ENCODE measurements around the gene RNF213. TPM values are rescaled to one million over a fixed set of nuclear protein-coding genes. Genes with fewer than 3 reads are reported as not detected.

RNF213 gene
- total RNA-seq, 4 donors from 2014 or later = 90.5 to 186 (median 142) TPM

DNA sequence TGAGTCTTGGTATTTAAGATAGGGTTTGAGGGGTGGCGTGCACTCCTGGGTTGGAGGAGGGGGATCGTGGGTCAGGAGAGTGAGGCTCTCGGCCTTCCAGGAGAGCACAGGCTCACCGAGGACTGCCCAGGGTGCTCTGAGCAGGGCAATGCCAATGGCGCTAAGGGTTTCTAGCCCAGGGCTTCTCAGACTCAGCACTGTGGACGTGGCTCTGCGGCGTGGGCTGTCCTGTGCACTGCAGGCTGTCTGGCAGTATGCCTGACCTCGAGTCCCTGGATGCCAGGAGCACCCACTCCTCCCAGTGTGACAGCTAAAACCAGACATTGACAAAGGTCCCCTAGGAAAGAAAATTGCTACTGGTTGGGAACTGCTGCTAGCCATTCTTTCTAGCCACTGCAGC lies 117.1 kb downstream of the RNF213 start:
- no peak for DNase-seq
- H3K4me1 ChIP-seq = no peaks in the 10 kb centered on the region
- H3K4me3 ChIP-seq = no peak overlapping the region
- no peak for TF ChIP-seq POLR2A (IDR thresholded peaks at IDR 0.05)
- TF ChIP-seq, protein P1, sequence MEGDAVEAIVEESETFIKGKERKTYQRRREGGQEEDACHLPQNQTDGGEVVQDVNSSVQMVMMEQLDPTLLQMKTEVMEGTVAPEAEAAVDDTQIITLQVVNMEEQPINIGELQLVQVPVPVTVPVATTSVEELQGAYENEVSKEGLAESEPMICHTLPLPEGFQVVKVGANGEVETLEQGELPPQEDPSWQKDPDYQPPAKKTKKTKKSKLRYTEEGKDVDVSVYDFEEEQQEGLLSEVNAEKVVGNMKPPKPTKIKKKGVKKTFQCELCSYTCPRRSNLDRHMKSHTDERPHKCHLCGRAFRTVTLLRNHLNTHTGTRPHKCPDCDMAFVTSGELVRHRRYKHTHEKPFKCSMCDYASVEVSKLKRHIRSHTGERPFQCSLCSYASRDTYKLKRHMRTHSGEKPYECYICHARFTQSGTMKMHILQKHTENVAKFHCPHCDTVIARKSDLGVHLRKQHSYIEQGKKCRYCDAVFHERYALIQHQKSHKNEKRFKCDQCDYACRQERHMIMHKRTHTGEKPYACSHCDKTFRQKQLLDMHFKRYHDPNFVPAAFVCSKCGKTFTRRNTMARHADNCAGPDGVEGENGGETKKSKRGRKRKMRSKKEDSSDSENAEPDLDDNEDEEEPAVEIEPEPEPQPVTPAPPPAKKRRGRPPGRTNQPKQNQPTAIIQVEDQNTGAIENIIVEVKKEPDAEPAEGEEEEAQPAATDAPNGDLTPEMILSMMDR (IDR thresholded peaks at IDR 0.05) = no peak
- H3K9me3 ChIP-seq = no peaks in the 10 kb centered on the region
- no peaks in the 10 kb centered on the region for H3K27me3 ChIP-seq
- no peaks in the 10 kb centered on the region for H3K36me3 ChIP-seq
- H3K27ac ChIP-seq = no peak overlapping the region
- intact Hi-C loops (cut with DNase I; ENCODE audit: low total_unique reads) = no loop called here

DNA sequence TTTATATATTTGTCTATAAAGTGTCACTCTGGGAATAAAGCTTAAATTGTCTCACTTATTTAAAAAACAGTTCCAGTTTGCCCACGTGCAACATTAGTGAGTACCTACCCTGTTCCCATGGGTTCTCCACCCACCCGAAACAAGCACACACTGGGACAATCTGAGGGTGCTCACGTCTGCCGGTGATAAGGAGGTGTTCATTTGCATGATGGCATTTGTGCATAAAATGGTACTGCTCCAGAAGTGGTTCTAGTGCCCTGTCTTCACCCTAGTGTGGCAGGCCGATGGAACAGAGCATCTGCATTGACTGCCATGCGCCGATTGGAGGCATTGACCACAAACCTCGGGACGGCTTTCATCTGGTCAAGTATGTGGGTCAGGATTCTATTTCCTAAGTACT lies 118.7 kb downstream of the RNF213 start:
- intact Hi-C loops (cut with DNase I; ENCODE audit: low total_unique reads) = no loop called here
- H3K4me3 ChIP-seq = no peak overlapping the region
- H3K27ac ChIP-seq = no peak overlapping the region
- no peak for DNase-seq
- no peaks in the 10 kb centered on the region for H3K9me3 ChIP-seq
- H3K4me1 ChIP-seq = no peaks in the 10 kb centered on the region
- H3K36me3 ChIP-seq = no peaks in the 10 kb centered on the region
- no peaks in the 10 kb centered on the region for H3K27me3 ChIP-seq
- TF ChIP-seq, protein P1 (IDR thresholded peaks at IDR 0.05) = no peak
- no peak for TF ChIP-seq POLR2A (IDR thresholded peaks at IDR 0.05)

DNA sequence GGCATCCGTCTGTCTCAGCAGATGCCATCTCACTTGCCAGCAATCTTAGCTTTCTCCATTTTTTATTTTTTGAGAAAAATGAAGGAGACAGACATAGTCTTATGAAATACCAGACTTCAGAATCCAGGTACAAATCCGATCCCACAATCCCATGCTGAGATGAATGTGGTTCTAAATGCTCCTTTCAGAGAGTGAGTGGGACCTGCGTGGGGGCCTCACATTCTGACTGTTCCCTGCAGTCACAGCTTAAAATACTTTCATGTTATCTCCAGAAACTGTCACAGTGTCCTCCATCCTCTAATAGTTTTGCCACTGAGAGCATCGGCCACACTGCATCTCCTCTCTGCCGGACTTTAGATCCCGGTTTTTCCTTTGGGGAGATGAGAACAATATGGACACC lies 119.4 kb downstream of the RNF213 start:
- H3K27me3 ChIP-seq = no peaks in the 10 kb centered on the region
- no peaks in the 10 kb centered on the region for H3K36me3 ChIP-seq
- TF ChIP-seq POLR2A (IDR thresholded peaks at IDR 0.05) = no peak
- TF ChIP-seq, protein P1 (IDR thresholded peaks at IDR 0.05) = no peak
- no peak overlapping the region for H3K4me3 ChIP-seq
- H3K4me1 ChIP-seq = no peaks in the 10 kb centered on the region
- intact Hi-C loops (cut with DNase I; ENCODE audit: low total_unique reads) = no loop called here
- DNase-seq = no peak
- H3K9me3 ChIP-seq = no peaks in the 10 kb centered on the region
- no peak overlapping the region for H3K27ac ChIP-seq

DNA sequence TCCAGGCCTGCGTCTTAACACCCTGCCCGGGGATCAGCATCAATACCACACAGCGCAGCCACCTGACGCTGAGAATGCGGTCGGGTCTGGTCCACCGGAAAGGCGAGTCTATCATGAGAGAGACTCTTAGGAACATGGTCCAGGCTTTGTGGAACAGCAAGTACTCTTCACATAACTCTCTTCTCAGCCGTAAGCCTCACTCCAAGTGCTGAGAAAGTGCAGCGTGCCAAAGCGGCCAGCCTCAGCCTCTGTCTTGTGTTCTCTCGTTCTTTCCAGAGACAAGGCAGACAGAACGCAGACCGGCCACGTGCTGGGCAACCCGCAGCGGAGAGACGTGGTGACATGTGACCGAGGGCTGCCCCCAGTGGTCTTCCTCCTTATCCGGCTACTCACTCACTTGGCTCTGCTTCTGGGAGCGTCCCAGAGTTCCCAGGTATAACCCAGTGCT lies 119.9 kb downstream of the RNF213 start:
- no peaks in the 10 kb centered on the region for H3K9me3 ChIP-seq

DNA sequence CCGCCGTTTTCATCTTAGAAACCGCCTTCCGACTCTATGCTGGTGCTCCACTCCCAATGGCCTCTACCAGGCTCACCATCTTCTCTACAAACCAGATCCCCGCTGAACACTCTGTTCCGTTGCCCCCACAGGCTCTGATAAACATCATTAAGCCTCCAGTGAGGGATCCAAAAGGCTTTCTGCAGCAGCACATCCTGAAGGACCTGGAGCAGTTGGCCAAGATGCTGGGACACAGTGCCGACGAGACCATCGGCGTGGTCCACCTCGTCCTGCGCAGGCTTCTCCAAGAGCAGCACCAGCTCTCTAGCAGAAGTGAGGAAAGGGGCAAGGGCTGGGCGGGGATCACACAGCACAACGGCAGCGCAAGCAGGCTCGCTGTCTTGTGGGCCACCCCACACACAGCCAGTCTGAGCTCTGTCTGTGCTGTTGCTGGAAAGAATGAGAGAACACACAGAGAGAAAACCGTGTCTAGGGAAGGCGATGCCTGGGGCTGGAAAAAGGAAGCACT lies 120.8 kb downstream of the RNF213 start:
- Histone ChIP-seq H3K27ac (no peak overlapping the region), H3K4me3 (no peak overlapping the region), H3K9me3 (no peaks in the 10 kb centered on the region), H3K36me3 (no peaks in the 10 kb centered on the region), H3K4me1 (no peaks in the 10 kb centered on the region), H3K27me3 (no peaks in the 10 kb centered on the region)
- no peak for DNase-seq
- TF ChIP-seq POLR2A (IDR thresholded peaks at IDR 0.05) = no peak
- TF ChIP-seq, protein P1 (IDR thresholded peaks at IDR 0.05) = no peak
- intact Hi-C loops (cut with DNase I; ENCODE audit: low total_unique reads) = no loop called here

More for the DNA sequence above, 119.9 kb downstream of the RNF213 start:
- Histone ChIP-seq H3K27ac (no peak overlapping the region), H3K4me1 (no peaks in the 10 kb centered on the region), H3K36me3 (no peaks in the 10 kb centered on the region), H3K4me3 (no peak overlapping the region), H3K27me3 (no peaks in the 10 kb centered on the region)
- DNase-seq = no peak
- intact Hi-C loops (cut with DNase I; ENCODE audit: low total_unique reads) = no loop called here
- TF ChIP-seq, protein P1 (IDR thresholded peaks at IDR 0.05) = no peak
- TF ChIP-seq POLR2A (IDR thresholded peaks at IDR 0.05) = no peak
